Uterus (tissue), 2 donors: ENCODE measurements around the gene OR10AG1.

ENCODE experiments used
- POLR2A ChIP-seq, 2 donors: fragments of 450-650 bp; IDR thresholded peaks; one replicate each; pipeline ENCODE4 v1.6.1; 2016; ENCODE audit warnings: antibody characterized with exemption in 2 of 2, mild to moderate bottlenecking in 1 of 2, moderate library complexity in 1 of 2
- TF ChIP-seq, protein P1 (sequence below), 4 experiments: fragments of 200-600 bp in 2 of 4; fragments of 450-650 bp in 2 of 4; sonication (generic) in 2 of 4; IDR thresholded peaks; one replicate each; pipeline ENCODE4 v1.5.1; 2016 to 2019; ENCODE audit warnings: antibody characterized with exemption in 4 of 4, mild to moderate bottlenecking in 2 of 4, moderate library complexity in 1 of 4

- TF ChIP-seq, protein P1, sequence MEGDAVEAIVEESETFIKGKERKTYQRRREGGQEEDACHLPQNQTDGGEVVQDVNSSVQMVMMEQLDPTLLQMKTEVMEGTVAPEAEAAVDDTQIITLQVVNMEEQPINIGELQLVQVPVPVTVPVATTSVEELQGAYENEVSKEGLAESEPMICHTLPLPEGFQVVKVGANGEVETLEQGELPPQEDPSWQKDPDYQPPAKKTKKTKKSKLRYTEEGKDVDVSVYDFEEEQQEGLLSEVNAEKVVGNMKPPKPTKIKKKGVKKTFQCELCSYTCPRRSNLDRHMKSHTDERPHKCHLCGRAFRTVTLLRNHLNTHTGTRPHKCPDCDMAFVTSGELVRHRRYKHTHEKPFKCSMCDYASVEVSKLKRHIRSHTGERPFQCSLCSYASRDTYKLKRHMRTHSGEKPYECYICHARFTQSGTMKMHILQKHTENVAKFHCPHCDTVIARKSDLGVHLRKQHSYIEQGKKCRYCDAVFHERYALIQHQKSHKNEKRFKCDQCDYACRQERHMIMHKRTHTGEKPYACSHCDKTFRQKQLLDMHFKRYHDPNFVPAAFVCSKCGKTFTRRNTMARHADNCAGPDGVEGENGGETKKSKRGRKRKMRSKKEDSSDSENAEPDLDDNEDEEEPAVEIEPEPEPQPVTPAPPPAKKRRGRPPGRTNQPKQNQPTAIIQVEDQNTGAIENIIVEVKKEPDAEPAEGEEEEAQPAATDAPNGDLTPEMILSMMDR (IDR thresholded peaks at IDR 0.05): no peak
- TF ChIP-seq POLR2A (IDR thresholded peaks at IDR 0.05): no peak
Observed at GRCh38 chr11:55956521-55956920, 13.2 kb downstream of the OR10AG1 start.
